Panc1 (cell line): ENCODE results near the gene LRRC46. TPM values are rescaled to one million over a fixed set of nuclear protein-coding genes. Genes with fewer than 3 reads are reported as not detected.

Experiments
- ATAC-seq: fragments of 200-7000 bp; cut with Tn5 transposase; 2 replicates; pipeline ENCODE4 v1.9.1; 2020; ENCODE audit warnings: mild to moderate bottlenecking, moderate library complexity
- BruUV-seq: library from RNA; stranded (reverse); fragments of 400-500 nt; replicated peaks from 2 replicates; lab custom pipeline; 2021; lab: Mats Ljungman, UMichigan
- CTCF ChIA-PET: fragments of 300-600 bp; sonication (Branson Sonifier 250); formaldehyde crosslinking; loops from one replicate; lab custom pipeline; 2022; ENCODE audit warnings: antibody characterized with exemption; lab: Charles Lee
- POLR2A ChIA-PET: fragments of 300-600 bp; sonication (Branson Sonifier 250); formaldehyde crosslinking; loops from one replicate; lab custom pipeline; 2022; ENCODE audit warnings: antibody characterized with exemption; lab: Charles Lee
- DNase-seq: peaks from one replicate; pipeline ENCODE4 v3.0.0-alpha.2; 2010; ENCODE audit warnings: low read depth, low spot score
- H3K27ac ChIP-seq: 2 replicates; pipeline ENCODE4 v1.5.1; 2011; ENCODE audit warnings: mild to moderate bottlenecking, low read length, inconsistent platforms
- H3K27me3 ChIP-seq: fragments of 200-500 bp; sonication (Bioruptor generic); 2 replicates; pipeline ENCODE4 v1.6.0; 2014; ENCODE audit warnings: low read length, inconsistent platforms; ENCODE audit not compliant: control insufficient read depth, insufficient read depth
- H3K36me3 ChIP-seq: fragments of 200-500 bp; sonication (Bioruptor generic); 2 replicates; pipeline ENCODE4 v1.5.1; 2014; ENCODE audit warnings: inconsistent platforms, mild to moderate bottlenecking, low read length, moderate library complexity; ENCODE audit not compliant: control insufficient read depth, insufficient read depth
- H3K4me1 ChIP-seq: 2 replicates; pipeline ENCODE4 v1.5.1; 2011; ENCODE audit warnings: inconsistent platforms, mild to moderate bottlenecking, low read length, moderate library complexity; ENCODE audit not compliant: control insufficient read depth, insufficient read depth
- H3K4me3 ChIP-seq, 2 experiments: 2 replicates each; pipeline ENCODE4 v1.5.1; 2011 to 2012; ENCODE audit warnings: low read depth in 2 of 2, low read length in 2 of 2, mild to moderate bottlenecking in 2 of 2, inconsistent platforms in 1 of 2, moderate library complexity in 1 of 2
- H3K9me3 ChIP-seq: fragments of 200-500 bp; sonication (Bioruptor generic); 2 replicates; pipeline ENCODE4 v1.5.1; 2014; ENCODE audit warnings: low read depth, mild to moderate bottlenecking, inconsistent platforms, low read length, moderate library complexity; ENCODE audit not compliant: control insufficient read depth, insufficient read depth
- POLR2AphosphoS5 ChIP-seq: IDR thresholded peaks from 2 replicates; pipeline ENCODE4 v1.6.1; 2012; ENCODE audit warnings: mild to moderate bottlenecking, low read depth, low read length, moderate library complexity
- SIN3A ChIP-seq: IDR thresholded peaks from 2 replicates; pipeline ENCODE4 v1.6.1; 2012; ENCODE audit warnings: low read depth, mild to moderate bottlenecking, low read length, moderate library complexity, borderline replicate concordance; ENCODE audit not compliant: insufficient read depth
- TCF7L2 ChIP-seq: IDR thresholded peaks from 2 replicates; pipeline ENCODE4 v1.6.1; 2011; ENCODE audit warnings: mild to moderate bottlenecking, low read depth, low read length, inconsistent platforms
- in situ Hi-C: cut with HindIII; loops from 2 replicates; pipeline ENCODE4 v1.10.0; 2016; ENCODE audit warnings: low sequenced_read_pairs, low pct_unique_long_range_greater_than_20kb
- intact Hi-C: fragments of 100-400 bp; cut with micrococcal nuclease; formaldehyde crosslinking; loops from one replicate; pipeline ENCODE4 v1.10.0; 2022; ENCODE audit not compliant: unreplicated experiment
- total RNA-seq: library from RNA; stranded (reverse); gene quantifications from one replicate; pipeline ENCODE4 v1.2.1, GENCODE V29; 2021; ENCODE audit not compliant: unreplicated experiment
- TF ChIP-seq, protein P1 (sequence below), 2 experiments: IDR thresholded peaks; 2 replicates each; pipeline ENCODE4 v1.6.1; 2011 to 2012; ENCODE audit warnings: low read depth in 2 of 2, control low read depth in 1 of 2, low read length in 1 of 2, mild to moderate bottlenecking in 1 of 2, moderate library complexity in 1 of 2; ENCODE audit not compliant: insufficient read depth in 1 of 2
- TF ChIP-seq, protein P2 (sequence below): fragments of 450-650 bp; IDR thresholded peaks from 2 replicates; pipeline ENCODE4 v1.5.1; 2017; ENCODE audit warnings: mild to moderate bottlenecking

The LRRC46 gene
- total RNA-seq, 1 experiment from 2014 or later = 1.9 TPM

DNA sequence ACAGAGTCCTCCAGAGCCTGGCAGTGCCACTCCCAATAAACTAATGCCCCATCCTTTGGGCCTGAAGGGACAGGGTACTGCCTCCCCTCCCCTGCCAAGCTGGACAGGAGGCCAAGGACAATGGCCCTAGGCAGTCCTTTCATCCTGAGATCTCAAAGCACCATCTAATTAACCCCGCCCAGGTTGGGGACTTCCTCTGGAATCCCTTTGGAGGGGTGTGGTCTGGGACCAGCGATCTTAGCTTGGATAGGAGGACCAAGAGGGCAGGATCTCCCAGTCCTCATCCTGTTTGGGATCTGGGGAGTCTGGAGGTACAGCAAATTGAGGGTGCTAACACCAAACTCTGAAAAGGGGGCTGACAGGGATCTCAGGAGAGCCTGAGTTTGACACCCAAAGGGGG lies 37.6 kb downstream of the LRRC46 start:
- ChIA-PET CTCF (no interaction called here), POLR2A (no interaction called here)
- H3K4me1 ChIP-seq = 0 out of 2 replicates have a peak, but pooled peaks cover 5% of the 10 kb centered on the region
- ATAC-seq (no peak; the same call in 1 of the 2 replicates), DNase-seq (no peak)
- H3K9me3 ChIP-seq = no peaks in the 10 kb centered on the region
- intact Hi-C loops = no loop called here
- TF ChIP-seq TCF7L2 = no peak
- TF ChIP-seq POLR2AphosphoS5 = no peak
- TF ChIP-seq, protein P1, sequence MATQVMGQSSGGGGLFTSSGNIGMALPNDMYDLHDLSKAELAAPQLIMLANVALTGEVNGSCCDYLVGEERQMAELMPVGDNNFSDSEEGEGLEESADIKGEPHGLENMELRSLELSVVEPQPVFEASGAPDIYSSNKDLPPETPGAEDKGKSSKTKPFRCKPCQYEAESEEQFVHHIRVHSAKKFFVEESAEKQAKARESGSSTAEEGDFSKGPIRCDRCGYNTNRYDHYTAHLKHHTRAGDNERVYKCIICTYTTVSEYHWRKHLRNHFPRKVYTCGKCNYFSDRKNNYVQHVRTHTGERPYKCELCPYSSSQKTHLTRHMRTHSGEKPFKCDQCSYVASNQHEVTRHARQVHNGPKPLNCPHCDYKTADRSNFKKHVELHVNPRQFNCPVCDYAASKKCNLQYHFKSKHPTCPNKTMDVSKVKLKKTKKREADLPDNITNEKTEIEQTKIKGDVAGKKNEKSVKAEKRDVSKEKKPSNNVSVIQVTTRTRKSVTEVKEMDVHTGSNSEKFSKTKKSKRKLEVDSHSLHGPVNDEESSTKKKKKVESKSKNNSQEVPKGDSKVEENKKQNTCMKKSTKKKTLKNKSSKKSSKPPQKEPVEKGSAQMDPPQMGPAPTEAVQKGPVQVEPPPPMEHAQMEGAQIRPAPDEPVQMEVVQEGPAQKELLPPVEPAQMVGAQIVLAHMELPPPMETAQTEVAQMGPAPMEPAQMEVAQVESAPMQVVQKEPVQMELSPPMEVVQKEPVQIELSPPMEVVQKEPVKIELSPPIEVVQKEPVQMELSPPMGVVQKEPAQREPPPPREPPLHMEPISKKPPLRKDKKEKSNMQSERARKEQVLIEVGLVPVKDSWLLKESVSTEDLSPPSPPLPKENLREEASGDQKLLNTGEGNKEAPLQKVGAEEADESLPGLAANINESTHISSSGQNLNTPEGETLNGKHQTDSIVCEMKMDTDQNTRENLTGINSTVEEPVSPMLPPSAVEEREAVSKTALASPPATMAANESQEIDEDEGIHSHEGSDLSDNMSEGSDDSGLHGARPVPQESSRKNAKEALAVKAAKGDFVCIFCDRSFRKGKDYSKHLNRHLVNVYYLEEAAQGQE (IDR thresholded peaks at IDR 0.05; ENCODE audit: insufficient read depth in 1 of 2, low read depth in 2 of 2, low read length in 1 of 2) = no peak
- TF ChIP-seq SIN3A = no peak
- H3K4me3 ChIP-seq = no peak overlapping the region
- in situ Hi-C loops = no loop called here
- H3K27me3 ChIP-seq = no peaks in the 10 kb centered on the region
- no peaks in the 10 kb centered on the region for H3K36me3 ChIP-seq
- no peak overlapping the region for H3K27ac ChIP-seq
- no TSS peak for BruUV-seq

DNA sequence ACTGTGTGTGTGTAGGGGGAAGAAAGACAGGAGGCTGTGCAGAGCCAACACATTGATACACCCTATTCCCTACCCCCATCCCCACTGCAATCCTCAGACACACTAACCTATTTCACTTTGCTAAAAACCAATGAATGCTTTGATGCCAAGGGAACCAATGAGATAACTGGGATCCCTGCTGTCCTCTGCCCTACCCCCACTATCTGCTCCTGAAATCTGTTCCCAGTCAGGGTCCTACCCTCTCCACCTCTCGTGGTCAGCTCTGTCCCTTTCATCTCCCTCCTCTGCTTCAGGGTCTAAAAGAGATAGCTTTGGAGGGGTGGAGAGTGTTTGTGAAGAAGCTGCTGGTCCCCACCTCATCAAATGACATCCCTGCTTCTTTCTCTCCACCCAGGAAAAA lies 38.6 kb downstream of the LRRC46 start:
- Histone ChIP-seq H3K4me1 (peaks cover 2% of the 10 kb centered on the region; the same call in 1 of the 2 replicates), H3K4me3 (no peak overlapping the region), H3K27ac (no peak overlapping the region), H3K9me3 (no peaks in the 10 kb centered on the region), H3K27me3 (no peaks in the 10 kb centered on the region), H3K36me3 (no peaks in the 10 kb centered on the region)
- POLR2A ChIA-PET = no interaction called here
- intact Hi-C loops = no loop called here
- TF ChIP-seq POLR2AphosphoS5 (no peak), TCF7L2 (no peak)
- TF ChIP-seq, protein P2, sequence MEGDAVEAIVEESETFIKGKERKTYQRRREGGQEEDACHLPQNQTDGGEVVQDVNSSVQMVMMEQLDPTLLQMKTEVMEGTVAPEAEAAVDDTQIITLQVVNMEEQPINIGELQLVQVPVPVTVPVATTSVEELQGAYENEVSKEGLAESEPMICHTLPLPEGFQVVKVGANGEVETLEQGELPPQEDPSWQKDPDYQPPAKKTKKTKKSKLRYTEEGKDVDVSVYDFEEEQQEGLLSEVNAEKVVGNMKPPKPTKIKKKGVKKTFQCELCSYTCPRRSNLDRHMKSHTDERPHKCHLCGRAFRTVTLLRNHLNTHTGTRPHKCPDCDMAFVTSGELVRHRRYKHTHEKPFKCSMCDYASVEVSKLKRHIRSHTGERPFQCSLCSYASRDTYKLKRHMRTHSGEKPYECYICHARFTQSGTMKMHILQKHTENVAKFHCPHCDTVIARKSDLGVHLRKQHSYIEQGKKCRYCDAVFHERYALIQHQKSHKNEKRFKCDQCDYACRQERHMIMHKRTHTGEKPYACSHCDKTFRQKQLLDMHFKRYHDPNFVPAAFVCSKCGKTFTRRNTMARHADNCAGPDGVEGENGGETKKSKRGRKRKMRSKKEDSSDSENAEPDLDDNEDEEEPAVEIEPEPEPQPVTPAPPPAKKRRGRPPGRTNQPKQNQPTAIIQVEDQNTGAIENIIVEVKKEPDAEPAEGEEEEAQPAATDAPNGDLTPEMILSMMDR = no peak
- CTCF ChIA-PET = interaction anchor here (0.7 kb wide), 1 partner anchor 26 kb away, joined by 3 read pairs; no protein-coding TSS in a partner anchor
- in situ Hi-C loops = no loop called here
- ATAC-seq (no peak), DNase-seq (no peak)
- no TSS peak for BruUV-seq

DNA sequence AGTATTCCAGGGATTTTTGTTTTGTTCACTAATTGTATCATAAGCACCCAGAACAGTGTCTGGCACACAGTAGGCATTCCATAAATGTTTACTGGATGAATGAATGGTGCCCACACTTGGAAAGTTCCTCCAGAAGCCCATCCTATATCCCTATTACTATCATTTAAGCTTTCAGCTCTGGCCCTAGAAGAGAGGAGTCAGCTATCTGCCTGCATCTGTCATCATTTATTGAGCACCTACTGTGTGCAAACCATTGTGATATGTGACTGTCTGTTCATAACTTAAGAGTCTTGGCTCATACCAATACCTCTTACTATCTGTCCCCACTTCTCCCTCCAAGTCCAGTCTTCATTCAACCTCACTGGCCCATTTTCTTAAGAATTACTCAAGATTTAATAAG lies 39.6 kb downstream of the LRRC46 start:
- ChIA-PET POLR2A (no interaction called here), CTCF (interaction anchor here (0.6 kb wide), 1 partner anchor 9 kb away, joined by 4 read pairs; no protein-coding TSS in a partner anchor)
- no peak for DNase-seq
- Histone ChIP-seq H3K36me3 (no peaks in the 10 kb centered on the region), H3K4me3 (no peak overlapping the region), H3K27me3 (no peaks in the 10 kb centered on the region), H3K4me1 (peaks cover 2% of the 10 kb centered on the region; the same call in 1 of the 2 replicates), H3K9me3 (no peaks in the 10 kb centered on the region), H3K27ac (no peak overlapping the region)
- ATAC-seq = no peak
- TF ChIP-seq TCF7L2 = no peak
- TF ChIP-seq, protein P2 = no peak
- TF ChIP-seq, protein P1 (IDR thresholded peaks at IDR 0.05; ENCODE audit: insufficient read depth in 1 of 2, low read depth in 2 of 2, low read length in 1 of 2) = no peak
- no peak for TF ChIP-seq SIN3A
- no peak for TF ChIP-seq POLR2AphosphoS5
- intact Hi-C loops = no loop called here
- in situ Hi-C loops = no loop called here
- no TSS peak for BruUV-seq
